ENCODE data around the gene ADAMTS15. TPM values are rescaled to one million over a fixed set of nuclear protein-coding genes. Genes with fewer than 3 reads are reported as not detected.
"Not testable (repeated sequence)": the region's sequence is repeated elsewhere in the genome, so short reads cannot be mapped to it uniquely, and the experiment has no call there.

ADAMTS15 gene
- total RNA-seq, 1 donor from 2014 or later: 3.2 TPM

DNA sequence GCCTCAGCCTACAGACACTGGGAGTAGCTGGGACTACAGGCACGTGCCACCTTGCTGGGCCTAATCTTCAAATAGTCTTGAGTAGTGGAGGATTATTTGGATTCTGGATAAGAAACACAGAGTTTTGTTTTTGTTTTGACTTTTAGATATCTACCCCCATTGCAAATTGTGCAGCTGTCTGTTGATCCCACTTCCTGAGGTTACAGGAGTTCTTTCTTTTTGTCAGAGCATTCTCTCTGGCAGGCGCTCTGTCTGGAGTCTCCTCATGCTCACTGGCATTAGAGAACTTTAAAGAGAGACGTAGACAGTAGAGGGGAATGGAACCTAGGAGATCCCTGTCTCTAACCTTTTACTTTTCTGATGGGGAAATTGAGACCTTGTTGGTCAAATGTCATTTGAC, 12.3 kb upstream of the ADAMTS15 start:
- peak in 1 of 2 donors; percentile 30 for DNase-seq (ENCODE audit: low read depth in 2 of 2)

DNA sequence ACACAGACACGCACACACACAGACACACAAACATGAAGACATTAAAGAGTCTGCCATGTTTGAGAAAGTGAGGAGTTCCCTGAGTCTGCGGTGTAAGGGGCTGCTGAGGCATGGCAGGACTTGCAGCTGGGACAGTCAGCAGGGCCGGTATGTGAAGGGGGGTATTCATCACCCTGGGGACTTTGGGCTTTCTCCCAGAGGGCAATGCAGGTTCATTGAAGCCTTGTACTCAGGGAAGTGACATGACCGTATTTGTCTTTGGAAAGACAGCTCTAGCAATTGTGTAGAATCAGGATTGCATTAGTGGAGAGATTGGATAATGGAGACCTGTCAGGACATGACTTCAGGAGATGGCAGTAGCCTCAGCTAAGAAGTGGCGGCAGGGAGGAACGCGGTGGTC, 10.6 kb upstream of the ADAMTS15 start:
- DNase-seq (ENCODE audit: low read depth in 2 of 2): no peak

- not testable (repeated sequence) for DNase-seq (ENCODE audit: low read depth in 2 of 2)
Measured at GRCh38 chr11:130438401-130439159, 9.9 kb upstream of the ADAMTS15 start.

DNA sequence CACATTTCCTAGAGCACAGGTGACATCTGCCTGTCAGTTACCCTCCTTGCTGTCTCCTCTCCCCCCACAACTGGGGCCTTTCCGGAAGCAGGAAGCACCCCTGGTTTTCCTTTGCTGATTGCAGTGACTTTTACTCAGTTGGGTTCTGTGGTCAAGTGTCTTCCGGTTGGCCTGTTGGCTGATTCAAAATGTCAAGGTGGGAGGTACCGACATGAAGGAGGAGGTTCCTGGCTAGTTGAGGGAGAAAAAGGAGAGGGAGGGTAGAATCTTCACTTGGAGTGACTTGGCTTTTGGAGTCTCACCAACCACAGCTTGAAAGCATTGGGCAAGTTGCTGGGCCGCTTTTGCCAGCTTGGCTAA, 9.3 kb upstream of the ADAMTS15 start:
- DNase-seq (ENCODE audit: low read depth in 2 of 2): no peak

DNA sequence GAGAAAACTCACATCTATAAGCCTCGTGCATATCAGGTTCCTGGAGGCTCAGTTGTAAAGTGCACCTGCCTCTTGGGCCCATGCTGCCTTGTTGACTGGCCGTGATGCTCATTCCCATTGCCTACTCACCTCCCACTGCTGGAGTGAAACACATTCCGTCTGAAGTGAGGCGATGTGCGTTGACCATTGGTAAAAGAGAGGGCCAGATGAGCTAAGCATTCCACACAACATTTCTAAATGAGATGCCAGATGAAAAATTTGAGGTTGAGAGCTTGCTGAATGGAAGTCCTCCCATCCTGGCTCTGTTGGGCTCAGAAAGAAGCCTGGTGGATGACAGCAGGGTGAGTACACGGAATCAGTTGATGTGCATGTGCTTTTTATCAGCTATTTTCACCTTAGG, 8.6 kb upstream of the ADAMTS15 start:
- DNase-seq (ENCODE audit: low read depth in 2 of 2): no peak

GRCh38 chr11:130441719-130442118, 6.7 kb upstream of the ADAMTS15 start:
- DNase-seq (ENCODE audit: low read depth in 2 of 2): no peak

DNA sequence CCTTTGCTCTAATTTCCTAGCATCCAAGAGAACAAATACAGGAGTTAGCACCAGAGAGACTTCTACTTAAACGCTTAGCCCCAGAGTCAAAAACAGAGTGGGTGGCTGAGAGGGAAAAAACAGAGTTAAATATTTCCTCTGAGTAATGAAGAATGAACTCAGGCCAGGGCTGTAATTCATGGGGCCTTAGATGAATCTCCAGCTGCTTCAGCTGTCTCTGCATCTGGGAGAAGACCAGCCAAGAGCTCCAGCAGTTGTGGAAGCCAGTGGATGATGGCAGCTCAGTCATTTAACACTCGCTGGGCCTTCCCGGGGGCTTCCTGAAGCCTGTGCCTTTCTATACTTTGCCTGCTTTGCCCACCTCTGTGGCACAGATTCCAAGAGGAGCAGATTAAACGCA, 5.7 kb upstream of the ADAMTS15 start:
- DNase-seq (ENCODE audit: low read depth in 2 of 2): no peak

DNA sequence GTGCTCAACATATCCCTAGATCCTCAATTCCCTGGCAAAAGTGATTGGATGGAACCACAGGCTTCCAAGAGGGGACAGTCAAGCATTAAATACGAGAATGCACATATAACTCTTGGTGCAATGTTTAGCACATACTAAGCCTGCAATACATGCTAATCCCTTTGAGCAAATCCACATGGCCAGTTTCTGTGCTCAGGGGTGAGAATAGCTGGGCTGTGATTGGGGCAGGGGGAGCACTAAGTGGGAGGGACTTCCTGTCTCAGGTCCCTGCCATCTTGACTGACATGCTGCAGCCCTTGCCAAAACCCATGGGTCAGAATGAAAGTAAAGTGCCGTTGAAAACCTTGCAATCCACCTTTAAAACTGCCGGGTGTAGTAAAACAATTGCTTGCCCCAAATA, 2.7 kb upstream of the ADAMTS15 start:
- DNase-seq (ENCODE audit: low read depth in 2 of 2): no peak

DNA sequence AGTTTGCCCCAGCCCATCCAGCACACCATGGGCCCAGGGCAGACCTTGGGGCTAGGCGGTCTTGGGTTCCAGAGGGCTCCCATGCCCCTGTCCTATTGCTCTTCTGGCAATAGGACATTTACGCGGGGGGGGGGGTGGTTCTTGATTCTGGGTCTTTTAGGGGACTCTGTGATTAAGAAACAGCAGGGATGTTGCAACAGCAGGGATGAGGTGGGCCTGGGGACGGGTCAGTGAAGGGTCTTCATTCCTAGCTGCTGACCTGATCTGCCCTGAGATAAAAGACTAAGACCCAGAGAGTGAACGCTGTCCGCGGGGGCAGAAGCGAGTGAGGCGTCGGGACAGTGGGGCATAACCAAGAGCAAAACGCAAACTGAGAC, 418 bp upstream of the ADAMTS15 start:
- DNase-seq (ENCODE audit: low read depth in 2 of 2): no peak

- DNase-seq (ENCODE audit: low read depth in 2 of 2): no peak
Measured at GRCh38 chr11:130449310-130449990, 1.0 kb downstream of the ADAMTS15 start.

GRCh38 chr11:130449996-130450769, 1.7 kb downstream of the ADAMTS15 start:
- peak in 1 of 2 donors; percentile 19 for DNase-seq (ENCODE audit: low read depth in 2 of 2)

DNA sequence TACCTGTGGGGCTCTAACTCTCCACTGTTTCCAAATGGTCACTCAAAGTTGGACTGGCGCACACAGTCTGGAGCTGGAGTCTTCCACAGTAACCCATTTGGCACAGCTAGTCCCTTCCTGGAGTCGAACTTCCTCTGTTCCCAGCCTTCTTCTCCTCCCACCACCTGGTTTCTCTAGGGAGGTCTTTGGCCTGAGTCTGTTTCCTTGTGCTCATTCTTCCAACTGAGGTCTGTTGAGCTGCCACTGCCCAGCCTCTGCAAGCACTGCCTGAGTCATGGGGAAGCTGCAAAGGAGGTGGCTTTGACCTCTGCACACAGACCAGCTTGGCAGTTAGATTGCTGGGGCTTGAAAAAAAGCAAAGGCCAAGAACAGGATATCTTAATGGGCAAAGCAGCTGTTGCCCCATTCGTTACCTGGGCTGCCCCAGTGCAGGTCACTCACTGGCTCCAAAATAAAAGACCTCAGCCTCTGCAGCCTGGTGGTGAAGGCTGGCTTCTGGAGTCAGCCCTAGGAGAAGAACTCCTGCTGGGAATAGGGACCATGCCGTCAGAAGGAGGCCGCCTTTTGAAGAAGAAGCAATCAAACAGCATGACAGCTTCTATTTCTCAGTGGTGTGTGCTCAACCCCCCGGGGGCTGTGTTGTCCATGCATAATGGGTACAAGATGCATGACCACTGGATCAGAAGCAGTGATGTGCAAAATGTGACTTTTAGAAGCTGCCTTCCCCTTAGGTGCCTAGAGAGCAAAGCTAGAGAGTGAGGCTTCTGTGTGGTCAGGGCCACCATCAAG, 3.0 kb downstream of the ADAMTS15 start:
- DNase-seq (ENCODE audit: low read depth in 2 of 2): no peak

GRCh38 chr11:130452176-130452575, 3.7 kb downstream of the ADAMTS15 start:
- DNase-seq (ENCODE audit: low read depth in 2 of 2): no peak

DNA sequence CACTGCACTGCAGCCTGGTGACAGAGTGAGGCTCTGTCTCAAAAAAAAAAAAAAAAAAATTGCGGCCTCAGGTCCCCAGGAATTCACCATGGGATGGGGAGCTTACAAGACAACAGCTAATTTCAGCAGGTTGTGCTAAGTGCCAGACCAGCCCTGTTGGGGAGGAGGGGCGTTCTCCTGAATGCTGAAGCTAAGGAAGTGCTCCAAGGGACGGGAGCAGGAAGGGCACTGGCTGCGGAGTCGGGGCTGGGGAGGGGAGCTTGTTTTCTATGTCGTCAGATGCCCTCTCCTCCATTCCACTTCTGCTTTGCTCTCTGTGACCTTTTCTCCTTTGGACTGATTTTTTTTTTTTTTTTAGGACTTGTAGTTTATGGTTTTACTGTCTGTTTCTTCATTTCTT, 4.5 kb downstream of the ADAMTS15 start:
- no peak for DNase-seq (ENCODE audit: low read depth in 2 of 2)

DNA sequence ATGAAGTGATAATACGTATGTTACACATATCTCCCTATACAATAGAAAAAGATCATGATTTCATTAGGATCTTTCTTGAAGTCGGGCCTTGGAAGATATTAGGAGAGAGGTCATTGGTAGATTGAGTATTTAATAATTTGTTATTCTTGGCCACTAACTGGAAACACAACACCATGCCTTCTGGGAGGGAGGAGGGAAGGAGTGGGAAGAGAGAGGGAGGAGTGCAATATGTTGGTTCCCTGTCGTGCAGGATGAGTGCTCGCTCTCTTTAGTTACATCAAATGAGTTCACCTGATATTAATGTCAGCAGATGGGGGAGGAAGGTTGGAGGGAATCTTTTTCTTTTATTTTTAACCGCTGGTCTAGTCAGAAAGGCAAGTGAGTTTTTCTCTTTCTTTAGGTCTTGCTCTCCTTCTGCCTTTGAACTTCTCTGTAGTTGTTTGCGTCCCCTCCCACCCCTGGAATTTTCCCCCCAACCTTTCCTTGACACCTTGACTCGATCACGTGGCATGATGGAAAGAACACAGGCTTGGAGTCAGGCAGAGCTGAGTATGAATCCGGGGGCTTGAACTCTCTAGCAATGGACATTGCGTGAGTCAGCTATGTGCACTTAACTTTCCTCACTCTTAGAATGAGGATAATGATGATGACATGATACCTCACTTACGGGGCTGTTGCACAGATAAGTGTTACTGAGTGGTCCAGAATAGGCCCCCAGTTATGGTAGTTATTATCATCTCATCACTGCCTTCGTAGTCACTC, 6.2 kb downstream of the ADAMTS15 start:
- DNase-seq (ENCODE audit: low read depth in 2 of 2): no peak

GRCh38 chr11:130455483-130456127, 7.2 kb downstream of the ADAMTS15 start:
- no peak for DNase-seq (ENCODE audit: low read depth in 2 of 2)

DNA sequence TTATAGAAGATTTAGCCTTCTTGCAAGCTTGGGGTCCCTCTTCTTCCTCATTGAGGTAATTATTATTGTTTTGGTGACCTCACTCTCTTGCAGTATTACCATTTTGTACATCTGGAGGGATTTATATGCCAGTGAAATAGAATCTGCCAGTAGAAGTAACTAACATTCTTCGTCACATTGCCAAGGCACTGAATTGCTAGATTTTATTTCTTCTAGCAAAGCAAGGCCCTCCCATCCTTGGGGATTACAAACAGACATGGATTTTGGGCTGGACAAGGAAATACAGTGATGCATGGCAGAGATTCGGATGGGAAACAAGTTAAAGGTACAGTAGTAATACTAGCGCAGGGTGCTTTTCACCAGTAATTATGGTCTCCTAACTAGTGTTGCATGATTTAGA, 7.8 kb downstream of the ADAMTS15 start:
- DNase-seq (ENCODE audit: low read depth in 2 of 2): no peak

DNA sequence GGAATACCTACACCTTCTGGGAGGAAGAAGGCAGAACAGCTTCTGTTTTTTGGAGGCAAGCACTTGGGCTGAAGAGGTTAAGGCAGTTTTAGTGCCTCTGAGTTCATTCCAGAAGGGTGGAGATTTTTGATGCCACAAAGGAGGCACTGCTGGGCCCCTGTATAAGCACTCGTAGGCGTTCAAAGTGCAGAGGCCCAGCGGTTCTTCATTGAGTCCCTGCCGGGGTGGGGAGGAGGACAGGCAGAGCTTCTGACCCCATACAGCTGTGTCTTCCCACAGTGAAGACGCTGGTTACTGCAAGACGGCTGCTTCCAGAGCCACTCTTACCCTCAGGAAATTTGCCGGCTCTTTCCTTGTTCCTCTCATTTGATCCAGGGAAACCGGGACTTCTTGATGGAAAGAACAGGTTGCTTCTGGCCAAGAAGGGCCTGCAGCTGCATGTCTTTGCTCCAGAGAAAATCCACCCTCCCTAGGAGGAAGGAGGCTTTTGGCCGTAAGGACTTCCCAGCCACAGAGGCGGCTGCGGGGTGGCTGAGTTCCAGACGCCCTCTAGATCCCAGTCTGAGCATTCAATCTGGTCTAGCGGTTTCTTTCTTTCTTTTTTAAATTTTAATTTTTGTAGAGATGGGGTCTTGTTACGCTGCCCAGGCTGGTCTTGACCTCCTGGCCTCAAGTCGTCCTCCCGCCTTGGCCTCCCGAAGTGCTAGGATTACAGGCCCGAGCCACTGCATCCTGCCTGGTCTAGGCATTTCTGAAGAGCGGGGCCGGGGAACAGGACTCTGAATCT, 9.4 kb downstream of the ADAMTS15 start:
- no peak for DNase-seq (ENCODE audit: low read depth in 2 of 2)

- DNase-seq (ENCODE audit: low read depth in 2 of 2): no peak
Measured at GRCh38 chr11:130458410-130458729, 9.9 kb downstream of the ADAMTS15 start.

DNA sequence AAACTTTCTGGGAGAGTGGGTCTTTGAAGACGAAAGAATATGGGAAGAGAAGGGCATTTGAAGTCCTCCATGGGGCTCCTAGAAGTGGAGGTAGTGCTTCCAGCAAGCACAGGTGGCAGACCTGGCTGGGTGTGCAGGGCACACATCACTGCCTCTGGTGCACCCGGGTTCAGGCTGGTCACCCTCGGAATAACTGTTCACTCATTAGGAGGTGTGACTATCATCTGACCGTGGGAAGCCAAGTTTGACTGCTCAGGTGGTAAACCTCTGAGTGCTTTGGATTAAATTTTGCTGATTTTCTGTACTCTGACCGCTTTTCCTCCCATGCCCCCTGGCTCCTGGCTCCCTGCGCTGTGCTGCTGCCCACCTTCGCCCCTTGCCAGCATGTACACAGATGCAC, 11.1 kb downstream of the ADAMTS15 start:
- no peak for DNase-seq (ENCODE audit: low read depth in 2 of 2)
